ENCODE data around the gene ACTL6B.

Gene ACTL6B

GRCh38 chr7:100599911-100600729 lies 56.1 kb downstream of the ACTL6B start:
- no peak for DNase-seq (ENCODE audit: low spot score)

GRCh38 chr7:100598425-100598824 lies 57.8 kb downstream of the ACTL6B start:
- no peak for DNase-seq (ENCODE audit: low spot score)

GRCh38 chr7:100595188-100595587 lies 61.1 kb downstream of the ACTL6B start:
- no peak for DNase-seq (ENCODE audit: low spot score)

Measured in iPS-NIHi11 (cell line).